GM19043 (cell line): ENCODE measurements around the gene COL5A1.

Experiments used
- ATAC-seq: cut with Tn5 transposase; IDR thresholded peaks from one replicate; pipeline ENCODE4 v1.9.1; 2021; ENCODE audit warnings: low read depth; ENCODE audit not compliant: unreplicated experiment

The COL5A1 gene

DNA sequence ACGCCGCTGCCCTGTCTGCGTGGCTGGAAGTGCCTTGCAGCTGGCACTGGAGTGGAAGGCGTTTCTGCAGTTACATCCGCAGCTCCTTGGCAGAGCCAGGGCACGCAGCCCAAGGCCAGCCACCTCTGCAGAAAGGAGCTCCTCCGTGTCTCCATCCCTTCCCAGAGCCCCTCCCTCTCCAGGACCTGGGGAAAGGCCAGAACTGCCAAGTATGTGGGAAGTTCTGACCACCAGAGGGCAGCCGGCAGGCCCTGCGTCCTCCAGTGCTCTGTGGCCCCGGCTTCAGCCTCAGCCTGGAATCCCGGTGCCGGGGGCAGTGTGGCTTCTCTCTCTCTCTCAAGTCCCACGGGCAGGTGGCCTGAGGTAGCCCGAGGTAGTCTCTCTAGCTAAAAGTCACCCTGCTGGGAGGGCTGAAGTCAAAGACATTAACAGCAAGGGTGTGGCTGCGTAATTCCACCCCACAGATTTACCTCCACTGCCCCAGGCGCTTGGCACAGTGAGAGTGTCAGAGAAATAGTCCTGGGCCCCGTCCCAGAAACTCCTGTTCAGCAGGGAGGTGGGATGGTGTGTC lies 137.3 kb downstream of the COL5A1 start:
- no peak for ATAC-seq

DNA sequence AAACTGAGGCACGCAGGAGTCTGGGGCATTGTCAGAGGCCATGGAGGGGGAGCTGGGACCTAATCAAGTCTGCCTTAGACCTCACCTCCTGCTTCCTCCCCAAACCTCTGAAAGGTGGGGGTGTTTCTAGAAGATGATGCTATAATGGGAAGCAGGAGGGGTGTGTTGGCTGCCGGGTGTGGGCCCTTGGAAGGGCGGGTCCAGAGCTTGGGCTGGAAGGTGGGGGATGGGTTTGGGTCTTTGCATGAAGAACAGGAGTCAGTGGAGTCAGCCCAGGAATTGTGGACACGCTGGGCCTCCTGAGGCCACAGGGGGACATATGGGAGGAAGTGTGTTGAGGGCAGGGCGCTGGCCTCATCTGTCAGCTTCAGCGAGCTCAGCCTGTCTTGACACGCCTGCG lies 138.0 kb downstream of the COL5A1 start:
- ATAC-seq, result no peak

DNA sequence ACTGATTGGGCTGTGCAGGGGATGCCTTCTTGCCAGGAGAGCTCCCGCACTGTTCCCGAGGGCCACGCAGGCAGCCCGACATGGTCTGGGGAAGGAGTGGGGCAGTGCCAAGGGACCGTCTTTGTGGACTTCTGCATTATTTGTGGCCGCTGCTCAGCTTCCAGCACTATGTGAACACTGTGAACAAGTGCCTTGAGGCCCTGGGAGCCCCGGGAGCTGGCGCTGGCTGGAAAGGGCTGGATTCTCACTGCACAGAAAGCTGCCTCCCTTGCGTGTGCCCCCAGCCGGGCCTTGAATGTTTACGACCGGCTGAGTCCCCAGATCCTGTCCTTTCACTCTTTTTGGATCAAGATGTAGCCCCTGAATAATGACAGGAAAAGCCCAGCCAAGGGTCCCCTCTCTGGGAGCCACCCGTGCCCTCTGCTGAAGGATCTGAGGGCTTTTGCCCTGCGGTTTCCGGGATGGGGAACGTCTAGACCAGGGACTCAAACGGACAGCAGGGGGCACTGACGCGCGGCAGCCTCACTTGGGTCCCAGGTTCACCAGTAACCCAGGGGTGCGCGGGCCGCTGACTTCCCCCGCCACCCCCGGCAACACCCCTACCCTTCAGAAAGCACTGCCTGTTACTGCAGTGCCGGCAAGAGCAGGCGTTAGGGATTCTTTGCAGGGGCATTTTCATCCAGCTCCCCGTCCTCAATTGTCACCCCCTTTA lies 140.1 kb downstream of the COL5A1 start:
- ATAC-seq, result no peak

DNA sequence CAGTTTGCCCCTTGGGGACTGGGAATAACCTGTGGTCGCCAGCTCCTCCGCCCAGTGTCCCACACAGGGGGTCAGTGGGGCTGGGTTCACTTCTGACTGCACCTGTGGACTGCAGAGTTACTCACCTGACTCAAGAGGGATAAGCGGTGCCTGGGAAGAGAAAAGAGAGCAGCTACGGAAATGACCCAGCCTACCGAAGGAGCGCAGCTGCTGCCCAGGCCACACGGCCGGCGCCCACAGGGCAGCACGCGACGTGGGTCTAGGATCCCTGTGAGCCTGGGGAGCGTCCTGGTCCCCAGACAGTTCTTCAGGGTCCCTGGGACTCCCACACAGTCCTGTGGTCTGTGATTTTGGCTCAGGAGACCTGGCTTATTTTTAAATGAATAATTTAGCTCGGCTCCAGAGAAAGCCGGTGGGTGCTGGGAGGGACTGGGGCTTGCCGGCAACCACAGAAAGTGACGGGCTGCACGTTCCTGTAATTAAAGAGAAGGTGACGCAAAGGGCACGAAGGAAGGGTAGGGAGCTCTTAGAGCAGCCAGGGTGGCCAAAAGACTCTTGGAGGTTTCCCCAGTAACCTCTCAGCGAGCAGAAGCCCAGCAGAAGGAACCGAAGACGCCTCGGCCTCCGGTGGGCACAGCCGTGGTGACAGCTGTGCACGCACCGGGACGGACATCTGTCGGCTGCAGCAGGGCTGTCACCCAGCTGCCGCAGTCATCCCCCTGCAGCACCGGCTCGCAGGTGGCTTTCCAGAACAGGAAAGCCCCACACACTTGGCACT lies 141.5 kb downstream of the COL5A1 start:
- no peak for ATAC-seq

DNA sequence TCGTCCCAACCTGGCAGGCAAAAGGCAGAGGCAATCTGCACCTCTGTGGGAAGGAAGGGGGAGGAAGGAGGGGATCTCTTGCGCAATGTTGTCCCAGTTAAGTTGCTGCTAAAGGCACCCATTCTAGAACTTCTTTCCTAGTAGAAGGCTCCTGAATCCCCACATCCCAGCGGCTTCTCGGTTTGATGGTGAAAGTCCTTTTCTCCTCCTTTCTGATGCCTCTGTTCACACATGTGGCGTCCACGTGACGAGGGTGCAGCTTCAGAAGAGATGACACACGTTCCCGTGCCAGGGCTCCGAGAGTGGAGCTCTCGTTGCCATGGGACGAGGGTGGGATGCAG lies 142.1 kb downstream of the COL5A1 start:
- no peak for ATAC-seq

DNA sequence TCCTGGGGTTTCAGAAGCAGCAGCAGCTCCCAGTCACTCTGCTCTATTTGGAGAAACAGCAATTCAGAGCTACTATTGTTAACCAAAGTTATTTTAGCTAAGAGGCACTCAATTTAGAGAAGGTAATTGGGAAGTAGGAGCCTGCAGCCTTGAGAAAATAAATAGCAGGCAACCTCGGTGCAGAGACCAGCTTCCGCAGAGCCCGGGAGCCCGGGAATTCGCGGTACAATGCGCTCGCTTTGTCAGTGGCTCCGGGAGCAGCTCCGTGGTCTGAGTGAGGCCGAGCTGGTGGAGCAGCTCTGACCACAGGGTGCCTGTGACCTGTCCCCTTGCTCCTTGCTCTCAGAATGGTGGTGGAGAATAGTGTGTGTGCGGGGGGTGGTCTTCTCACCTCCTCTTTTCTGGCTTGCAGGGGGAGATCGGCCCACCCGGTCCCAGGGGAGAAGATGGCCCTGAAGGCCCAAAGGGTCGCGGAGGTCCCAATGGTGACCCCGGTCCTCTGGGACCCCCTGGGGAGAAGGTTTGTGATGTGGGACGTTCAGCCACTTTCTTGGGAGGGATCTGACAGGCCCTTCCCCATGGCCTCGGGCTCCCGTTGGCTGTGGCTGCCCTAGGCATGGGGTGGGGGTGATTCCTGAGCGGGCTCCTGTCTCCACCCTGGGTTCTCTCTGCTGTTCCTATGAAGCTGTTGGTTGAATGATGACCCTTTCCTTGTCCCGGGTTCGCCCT lies 143.1 kb downstream of the COL5A1 start:
- no peak for ATAC-seq

DNA sequence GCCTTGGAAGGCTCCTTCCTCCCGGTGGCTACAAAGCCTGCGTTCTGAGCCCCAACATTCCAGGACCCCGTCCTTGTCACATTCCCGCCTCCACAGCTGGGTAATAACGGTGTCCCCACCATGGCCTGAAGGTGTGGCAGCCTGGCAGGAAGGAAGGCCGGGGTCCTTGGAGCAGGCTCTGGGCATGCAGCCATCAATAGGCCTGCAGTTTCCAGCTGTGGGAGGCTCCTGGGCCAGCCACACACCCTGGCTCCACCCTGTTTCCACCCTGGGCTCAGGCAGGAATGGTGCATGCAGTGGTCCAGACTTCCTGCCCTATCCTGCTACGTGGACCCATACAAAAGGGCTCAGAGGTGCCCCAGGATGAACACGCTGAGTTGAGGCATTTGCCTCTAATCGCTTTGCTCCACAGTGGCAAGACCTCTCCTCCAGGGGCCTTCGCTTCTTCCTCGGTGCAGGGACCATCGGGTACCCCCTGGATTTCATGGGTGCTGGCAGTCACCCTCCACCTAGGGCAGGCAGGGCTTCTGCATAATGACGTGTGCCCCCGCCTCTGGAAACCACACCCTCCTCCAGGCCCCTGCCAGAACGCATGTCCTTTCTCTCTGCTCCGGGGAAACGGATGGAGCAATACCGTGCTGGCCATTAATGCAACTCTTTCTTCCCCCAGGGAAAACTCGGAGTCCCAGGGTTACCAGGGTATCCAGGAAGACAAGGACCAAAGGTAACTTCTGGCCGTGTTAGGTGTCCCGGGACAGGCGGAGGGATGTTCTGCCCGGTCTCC lies 143.9 kb downstream of the COL5A1 start:
- no peak for ATAC-seq

DNA sequence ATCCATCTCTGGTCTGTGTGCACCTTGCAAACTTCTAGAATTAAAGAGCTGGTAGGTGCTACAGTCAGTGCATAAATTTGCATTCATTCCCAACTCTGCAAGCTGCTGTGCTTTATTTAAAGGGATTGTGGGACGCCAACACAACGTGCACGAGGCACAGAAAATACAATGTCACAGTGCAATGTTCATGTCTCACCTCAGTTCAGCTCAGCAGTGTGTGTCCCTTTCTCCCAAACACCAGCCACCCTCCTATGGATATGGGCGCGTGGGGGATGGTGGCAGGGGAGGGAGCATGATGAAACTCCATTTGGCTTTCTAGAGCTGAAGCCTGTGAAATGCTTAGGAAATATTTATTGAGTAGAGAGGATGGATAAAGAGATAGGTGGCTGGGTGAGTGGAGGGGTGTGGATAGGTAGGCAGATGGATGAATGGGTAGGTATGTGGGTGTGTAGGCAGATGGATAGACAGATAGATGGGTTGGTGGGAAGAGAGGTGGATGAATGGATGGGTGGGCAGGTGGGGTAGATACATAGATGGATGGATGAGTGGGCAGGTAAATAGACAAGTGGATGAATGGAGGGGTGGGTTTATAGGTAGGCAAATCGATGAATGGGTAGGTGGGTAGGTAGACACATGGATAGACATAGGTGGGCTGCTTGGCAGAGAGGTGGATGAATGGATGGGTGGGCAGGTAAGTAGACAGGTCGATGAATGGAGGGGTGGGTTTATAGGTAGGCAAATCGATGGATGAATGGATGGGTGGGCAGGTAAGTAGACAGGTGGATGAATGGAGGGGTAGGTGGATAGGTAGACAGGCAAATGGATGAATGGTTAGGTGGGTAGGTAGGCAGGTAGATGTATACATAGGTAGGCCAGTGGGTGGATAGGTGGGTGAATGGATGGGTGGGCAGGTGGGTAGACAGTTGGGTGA lies 146.3 kb downstream of the COL5A1 start:
- no peak for ATAC-seq

DNA sequence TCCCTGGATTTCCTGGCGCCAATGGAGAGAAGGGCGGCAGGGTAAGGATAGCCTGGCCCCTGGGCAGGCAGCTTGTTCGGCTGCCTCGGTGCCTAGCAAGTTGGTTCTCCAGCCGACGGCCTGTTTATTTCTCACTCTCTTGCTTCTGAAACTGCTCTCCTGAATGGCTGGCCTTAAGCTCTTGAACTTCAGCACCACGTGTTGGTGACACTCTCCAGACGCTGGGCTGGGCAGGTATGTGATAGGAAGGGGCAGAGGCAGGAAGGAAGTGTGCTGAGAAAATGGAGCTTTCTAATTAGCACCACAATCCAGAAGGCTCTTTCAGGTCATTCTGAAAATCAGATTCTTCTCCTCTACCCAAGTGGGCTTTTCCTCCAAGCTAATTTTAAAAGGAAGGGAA lies 147.6 kb downstream of the COL5A1 start:
- no peak for ATAC-seq

DNA sequence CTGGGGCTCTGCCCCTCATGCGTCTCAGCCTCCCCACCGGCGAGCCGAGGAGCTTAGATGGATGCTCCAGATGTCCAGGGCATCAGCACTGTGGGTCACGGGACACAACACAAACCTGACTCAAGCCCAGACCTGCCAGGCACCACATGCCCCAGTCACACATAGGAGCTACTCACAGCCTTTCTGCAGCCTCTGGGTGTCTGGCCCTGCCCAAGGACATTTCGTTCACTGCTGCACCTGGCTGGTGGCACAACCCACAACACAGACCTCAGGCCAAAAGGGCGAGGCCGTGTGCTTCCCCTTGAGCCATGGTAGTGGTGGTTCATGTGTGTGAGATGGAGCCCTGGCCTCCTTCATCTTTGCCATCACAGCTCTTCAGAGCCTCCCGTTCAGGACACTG lies 149.4 kb downstream of the COL5A1 start:
- no peak for ATAC-seq

DNA sequence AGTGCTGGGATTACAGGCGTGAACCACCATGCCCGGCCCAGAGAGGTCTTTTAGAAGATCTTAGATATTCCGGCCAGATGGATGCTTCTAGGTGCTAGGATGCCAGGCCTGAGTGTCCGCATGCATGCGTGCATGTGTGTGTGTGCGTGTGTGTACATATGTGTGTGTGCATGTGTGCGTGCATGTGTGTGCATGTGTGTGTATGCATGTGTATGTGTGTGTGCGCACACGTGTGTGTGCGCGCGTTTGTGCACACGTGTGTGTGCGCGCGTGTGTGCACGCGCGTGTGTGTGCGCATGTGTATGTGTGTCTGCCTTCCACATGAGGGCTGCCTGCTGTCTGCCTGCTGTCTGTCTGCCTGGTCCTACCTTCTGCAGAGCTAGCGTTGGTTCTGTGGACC lies 151.0 kb downstream of the COL5A1 start:
- no peak for ATAC-seq

DNA sequence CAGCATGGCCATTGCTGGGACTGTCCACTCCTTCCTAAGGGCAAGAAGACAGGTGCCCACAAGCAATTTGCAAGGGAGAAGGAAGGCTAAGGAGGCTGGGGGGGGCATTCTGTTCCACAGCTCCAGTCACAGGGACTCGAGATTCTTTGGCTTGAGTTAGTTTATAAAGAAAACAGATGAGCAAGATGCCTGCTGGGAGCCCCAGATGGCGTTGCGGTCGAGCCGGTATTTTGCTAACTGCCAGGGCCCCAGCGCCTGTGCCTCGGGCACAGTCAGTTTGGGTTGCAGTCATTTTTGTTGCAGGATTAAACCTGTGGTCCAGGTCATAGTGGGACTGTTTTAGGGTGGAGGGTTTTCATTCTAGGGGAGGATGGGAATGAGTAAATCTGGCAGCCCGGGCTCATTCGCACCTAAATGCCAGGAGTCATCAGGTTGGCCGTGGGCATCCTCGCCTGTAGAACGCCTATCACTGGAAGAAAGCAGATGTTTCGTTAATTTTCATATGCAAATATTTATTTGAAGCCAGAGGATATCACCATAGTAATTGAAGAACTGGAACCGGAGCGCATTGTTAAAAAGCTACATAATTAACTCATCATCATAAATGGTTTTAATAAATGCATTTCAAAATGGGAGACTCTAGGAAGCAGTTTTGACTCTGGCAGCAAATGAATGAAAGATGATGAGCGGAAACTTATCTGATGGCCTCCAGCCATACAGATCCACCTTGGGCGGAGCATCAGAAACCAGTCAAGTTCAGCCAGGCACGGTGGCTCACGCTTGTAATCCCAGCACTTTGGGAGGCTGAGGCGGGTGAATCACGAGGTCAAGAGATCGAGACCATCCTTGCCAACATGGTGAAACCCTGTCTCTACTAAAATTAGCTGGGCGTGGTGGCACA lies 151.9 kb downstream of the COL5A1 start:
- no peak for ATAC-seq

DNA sequence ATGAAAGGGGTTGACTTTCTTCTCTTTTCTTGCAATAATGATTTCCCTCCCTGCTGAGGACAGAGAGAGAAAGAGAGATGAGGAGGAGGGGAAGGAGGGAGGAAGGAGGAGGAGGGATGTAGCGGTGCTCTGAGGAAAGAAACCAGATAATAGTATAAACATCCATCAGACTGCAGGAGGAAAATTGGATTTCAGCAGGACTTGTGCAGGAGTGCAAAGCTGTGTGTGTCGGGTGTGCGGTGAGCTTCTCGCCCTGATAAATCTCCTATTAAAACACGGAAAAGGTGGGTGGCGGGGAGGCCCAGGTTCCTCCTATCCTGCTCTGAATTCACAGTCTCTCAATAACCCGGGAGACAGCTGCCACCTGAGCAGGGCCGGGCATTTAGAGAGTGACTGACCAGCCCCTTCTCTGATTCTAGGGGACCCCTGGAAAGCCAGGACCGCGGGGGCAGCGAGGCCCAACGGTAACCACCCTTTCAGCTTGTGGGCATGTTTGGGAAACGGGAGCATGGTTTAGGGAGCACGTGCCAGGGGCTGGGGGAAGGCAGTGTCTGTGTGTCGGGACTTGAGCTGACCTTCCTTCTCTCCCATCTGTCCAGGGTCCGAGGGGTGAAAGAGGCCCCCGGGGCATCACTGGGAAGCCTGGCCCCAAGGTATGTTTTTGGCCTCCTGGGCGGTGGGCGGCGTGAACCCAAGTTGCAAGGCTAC lies 153.2 kb downstream of the COL5A1 start:
- ATAC-seq, result no peak

DNA sequence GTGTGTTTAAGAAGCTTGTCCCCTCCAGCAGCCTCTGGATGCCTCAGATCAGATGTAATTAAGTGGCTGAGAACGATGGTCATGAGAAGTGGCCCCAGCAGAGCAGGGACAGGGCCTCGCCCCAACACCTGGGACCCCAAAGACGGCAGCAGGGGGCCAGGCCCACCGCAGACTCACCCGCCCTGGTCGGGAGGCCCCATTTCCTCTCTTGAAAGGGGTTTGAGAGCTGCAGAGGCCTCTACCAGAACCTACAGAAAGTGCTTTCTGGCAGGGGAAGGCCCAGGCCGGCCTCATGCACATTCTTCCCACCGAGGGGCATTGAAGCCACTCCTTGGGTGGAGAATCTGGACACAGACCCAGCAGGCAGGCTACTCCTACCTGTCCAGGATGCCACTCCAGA lies 153.8 kb downstream of the COL5A1 start:
- no peak for ATAC-seq

DNA sequence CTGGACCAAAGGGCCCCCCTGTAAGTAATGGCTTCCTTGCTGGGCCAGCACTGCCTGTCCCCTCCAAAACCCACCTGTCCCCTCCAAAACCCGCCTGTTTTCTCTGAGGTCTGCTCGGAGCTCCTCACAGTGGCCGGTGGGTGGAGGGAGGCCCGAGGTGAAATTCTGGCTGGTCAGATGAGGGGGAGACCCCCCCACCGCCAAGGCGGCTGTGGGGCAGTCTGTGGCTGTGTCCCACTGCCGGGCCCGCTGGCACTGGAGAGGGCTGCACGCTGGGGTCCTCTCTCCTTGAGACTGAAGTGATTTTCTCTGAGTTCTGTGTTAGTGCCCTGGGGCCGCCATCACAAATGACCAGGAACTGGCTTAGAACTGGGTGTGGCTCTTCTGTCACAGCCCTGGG lies 155.3 kb downstream of the COL5A1 start:
- no peak for ATAC-seq

DNA sequence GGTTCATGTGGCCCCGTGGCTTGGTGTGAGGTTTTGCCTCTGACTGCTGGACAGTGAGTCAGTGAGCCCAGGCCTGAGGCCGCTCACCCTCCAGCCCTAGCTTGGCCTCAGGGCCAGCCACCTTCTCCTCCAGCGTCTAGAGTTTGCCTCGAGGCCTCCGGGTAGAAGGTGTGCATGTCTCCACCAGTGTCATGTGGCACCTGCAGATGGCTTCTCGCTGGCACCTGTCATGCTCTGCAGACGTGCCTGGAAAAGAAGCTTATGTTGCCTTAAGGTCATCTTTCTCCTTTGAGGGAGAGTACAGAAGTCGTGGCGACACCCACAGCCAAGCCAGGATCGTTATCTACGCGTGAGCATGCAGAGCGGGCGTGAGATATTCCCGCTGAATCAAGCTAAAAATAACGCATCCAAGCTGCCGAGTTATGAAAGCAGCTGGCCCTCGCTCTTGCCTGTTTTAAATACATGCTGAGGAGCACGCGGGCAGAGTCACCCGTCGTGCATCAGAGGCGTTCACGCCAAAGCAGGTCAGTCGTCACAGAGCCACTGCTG lies 159.3 kb downstream of the COL5A1 start:
- ATAC-seq, result no peak

DNA sequence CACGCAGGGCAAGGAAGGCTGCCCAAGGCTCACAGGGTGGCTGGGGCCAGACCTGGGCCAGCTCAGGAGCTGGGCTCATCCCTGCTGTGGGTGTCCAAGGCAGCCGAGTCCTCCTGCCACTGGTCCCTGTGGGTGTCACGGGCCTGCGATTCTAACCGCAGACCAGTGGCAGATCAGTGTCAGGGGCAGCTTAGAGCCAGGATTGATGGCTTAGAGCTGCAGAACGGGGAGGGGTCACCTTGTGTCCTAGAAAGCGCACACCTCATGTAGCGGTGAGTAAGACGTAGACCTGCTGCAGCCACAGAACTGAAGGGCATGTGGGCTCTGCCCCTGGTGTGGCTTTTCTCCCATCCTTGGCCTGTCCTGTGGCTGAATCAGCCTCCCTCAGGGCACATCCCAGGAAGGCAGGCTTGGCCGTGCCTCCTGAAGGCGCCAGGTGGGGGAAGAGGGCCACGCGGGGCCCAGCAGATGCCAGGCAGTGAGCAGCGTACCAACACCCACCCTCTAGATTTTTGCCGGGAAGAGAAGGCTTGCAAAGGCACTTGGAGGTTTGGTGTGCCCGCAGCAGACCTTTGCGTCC lies 160.7 kb downstream of the COL5A1 start:
- ATAC-seq, result no peak
